ENCODE measurements around the gene KCNK5.

The KCNK5 gene

GRCh38 chr6:39214846-39215639, 14.2 kb downstream of the KCNK5 start:
- no peak for DNase-seq

DNA sequence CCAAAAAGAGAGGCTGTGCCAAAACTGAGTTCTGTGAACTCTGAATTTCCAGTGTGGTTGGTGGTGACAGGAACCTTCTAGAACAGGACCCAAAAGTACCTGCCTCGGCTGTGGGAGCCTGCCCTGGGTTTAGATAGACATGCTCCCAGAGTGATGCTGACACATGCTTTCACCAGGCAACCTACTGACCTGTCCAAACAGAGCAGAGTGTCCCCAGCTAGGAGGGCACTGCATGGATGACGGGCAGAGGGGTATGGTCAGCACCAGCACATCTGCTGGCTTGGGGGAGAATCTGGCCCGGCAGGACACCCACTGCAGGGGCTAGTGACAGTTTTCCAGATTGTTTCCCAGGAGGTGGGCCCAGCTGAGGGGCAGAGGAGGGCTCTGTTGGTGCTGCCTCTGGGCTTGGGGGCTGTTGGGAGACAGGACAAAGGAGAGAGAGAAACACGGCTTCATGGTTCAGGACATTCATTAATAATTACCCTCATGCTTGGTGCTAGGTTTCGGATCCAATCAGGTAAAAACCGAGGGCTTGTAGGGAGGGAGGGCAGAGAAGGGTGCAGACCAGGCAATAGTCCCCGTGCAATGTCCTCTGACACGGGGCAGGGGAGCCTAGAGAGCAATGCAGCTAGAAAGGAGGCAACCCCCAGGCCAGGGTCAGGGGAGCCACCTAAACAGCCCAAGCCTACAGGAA, 15.0 kb downstream of the KCNK5 start:
- no peak for DNase-seq

DNA sequence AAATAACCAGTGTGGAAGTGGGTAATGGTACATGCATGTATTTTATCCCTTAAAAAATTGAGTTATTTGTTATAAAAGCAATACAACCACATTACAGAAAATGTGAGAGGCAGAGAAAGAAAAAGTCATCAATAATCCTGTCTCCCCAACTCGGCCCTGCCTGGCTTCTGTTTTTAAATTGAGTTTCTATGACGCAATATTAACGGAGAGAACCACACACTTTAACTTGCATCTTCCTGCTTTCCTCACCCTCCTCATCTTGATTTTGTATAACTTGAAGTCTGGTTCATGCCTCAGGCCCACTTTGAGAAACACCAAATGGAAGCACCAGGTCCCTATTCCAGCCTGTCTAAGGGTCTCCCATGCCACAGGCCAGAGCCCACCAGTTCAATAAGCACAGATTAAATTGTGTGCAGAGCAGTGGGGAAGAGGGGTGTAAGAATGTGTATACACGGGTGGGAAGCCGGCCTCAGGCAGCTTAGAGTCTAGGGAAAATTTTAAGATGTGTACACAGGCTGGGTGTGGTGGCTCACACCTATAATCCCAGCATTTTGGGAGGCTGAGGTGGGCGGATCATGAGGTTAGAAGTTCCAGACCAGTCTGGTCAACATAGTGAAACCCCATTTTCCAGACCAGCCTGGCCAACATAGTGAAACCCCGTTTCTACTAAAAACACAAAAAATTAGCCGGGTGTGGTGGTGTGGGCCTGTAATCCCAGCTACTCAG, 15.9 kb downstream of the KCNK5 start:
- no peak for DNase-seq

GRCh38 chr6:39211183-39211582, 18.1 kb downstream of the KCNK5 start:
- DNase-seq = no peak

GRCh38 chr6:39210450-39210849, 18.8 kb downstream of the KCNK5 start:
- DNase-seq = no peak

GRCh38 chr6:39209911-39210310, 19.4 kb downstream of the KCNK5 start:
- no peak for DNase-seq

DNA sequence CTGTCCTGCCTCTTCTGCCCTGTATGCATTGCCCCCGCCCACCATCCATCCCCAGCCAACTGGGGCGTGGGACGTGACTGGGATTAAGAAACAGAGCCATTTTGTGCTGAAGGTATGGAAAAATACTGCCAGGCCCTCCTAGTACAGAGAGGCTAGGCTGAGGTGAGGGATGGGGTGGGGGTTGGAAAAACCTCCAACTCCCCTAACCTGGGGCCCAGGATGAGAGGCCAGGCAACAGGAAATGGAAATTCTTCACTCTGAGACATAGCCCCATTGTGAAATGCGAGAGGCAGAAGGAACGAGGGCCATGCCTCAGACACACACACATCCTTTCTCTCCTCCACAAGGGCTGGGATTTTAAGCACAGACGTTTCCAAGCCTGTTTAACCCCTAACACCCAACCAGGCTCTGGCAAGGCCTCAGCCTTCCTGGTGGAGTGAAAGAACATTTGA, 19.9 kb downstream of the KCNK5 start:
- no peak for DNase-seq

- DNase-seq = no peak
Measured at GRCh38 chr6:39208223-39208739, 21.0 kb downstream of the KCNK5 start.

DNA sequence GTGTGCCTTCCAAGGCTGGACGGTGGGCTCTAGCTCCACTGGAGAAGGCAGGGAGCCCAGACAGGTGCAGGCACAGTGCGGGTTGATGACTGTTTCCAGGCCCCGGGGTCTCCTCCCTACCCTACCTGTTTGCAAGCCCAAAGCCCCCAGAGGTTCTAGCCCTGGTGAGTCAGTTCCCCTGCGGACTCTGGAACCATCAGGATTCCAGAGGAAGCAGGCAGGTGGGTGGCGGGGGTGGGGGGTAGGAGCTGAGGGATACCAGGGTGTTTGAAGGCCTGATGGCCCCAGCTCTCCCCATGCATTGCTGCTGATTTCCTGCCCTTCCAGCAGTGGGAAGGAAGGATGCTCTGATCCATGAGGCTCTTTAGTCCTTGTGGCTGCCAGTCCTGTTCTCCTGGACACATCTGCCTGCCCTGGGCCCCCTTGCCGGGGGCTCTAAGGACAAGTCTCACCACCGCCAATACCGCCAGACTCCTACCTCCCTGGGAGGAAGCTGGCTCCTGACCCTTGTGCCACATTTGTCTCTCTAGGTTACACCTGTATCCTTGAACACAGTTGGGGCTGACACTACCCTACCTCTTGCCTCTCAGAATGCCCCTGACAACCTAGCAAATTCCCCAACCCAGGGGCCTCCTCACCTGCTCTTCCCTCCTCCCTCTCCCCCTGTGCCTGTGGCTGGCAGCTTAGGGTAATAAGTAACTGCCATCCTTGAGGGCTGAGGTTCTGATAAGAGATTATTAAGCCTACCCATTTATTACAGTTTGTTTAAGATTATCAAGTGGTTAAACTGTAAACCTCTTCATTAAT, 21.7 kb downstream of the KCNK5 start:
- DNase-seq = no peak

GRCh38 chr6:39206250-39206721, 23.0 kb downstream of the KCNK5 start:
- no peak for DNase-seq

DNA sequence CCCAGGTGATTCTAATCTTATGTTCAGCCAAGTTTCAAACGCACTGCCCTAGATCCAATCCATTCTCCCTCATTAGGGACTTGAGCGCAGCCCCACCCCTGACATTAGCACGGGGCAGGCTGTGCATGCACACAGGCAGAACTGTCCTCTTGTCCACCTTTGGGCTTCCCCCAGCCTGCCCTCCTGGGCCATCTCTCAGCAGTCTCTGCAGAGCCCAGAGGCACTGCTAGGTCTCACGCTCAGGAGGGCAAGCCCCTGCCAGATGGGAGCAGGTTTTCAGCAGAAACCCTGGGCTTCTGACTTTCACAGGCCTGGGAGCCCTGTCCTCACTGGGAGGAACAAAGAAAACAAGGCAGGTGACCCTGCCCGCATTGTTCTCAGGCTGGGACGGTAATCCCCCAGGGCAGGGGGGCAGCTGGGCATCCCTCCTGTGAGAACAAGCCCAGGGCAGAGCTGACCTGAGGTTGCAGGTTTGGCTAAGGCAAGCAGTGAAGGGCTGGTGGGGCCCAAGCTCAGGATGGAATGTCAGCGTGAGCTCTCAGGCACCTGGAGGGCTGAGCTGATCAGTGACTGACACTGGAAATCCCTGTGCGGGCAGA, 24.5 kb downstream of the KCNK5 start:
- no peak for DNase-seq

GRCh38 chr6:39204160-39204495, 25.1 kb downstream of the KCNK5 start:
- DNase-seq = no peak

DNA sequence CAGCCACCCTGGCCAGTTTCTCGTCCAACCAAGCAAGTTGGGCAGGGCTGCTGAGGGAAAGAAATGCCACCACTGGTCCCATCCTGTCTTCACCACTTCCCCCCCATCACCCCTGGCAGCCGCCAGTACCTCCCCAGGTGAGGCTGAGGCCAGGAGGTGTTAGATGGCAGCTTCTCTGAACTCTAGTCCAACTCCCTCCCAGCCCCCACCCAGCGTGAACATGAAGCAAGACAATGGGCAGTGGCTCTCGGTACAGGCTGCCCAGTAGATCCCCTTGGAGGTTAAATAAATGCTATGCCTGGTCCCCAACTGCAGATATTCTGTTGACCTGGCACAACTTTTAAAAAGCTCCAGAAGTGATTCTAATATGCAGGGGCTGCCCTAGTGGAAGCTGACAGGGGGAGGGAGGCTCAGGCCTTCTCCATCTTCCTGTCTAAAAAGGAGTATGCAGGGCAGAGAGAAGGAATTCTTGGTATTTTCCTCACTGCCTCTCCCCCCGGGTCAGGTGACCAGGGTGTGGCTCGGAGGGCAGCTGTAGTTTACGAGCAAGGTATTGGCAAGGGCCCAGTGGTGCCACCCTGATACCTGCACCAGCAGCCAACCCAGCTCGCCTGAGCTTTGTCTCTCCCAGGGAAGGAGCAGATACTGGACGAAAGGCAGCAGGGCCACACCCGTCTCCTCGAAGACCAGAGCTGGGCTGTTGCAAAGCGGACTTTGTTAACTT, 25.7 kb downstream of the KCNK5 start:
- DNase-seq = no peak

GRCh38 chr6:39202166-39202565, 27.1 kb downstream of the KCNK5 start:
- no peak for DNase-seq

DNA sequence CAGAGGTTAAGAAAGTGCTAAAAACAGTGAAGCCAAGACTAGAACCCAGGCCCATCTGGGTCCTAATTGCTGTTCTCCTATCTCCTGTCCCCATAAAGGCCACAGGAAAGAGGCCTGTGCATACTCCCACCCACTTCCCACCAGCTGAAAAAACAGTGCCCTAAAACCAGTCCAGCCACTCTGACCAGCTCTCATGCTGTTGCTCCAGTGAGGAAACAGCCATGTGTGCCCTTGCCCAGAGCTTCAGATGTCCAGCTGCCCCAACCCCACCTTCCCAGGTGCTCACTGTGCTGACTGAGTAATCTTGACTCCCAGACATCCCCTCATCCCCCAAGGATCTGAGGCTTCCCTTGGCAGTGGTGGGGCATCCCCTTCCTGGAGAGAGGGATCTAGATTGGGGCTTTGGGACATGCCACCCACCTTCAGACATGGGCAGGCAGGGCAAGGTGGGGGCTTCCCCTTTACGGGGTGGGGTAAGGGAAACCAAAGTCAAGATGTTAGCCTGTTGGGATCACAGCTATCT, 28.7 kb downstream of the KCNK5 start:
- DNase-seq = no peak

DNA sequence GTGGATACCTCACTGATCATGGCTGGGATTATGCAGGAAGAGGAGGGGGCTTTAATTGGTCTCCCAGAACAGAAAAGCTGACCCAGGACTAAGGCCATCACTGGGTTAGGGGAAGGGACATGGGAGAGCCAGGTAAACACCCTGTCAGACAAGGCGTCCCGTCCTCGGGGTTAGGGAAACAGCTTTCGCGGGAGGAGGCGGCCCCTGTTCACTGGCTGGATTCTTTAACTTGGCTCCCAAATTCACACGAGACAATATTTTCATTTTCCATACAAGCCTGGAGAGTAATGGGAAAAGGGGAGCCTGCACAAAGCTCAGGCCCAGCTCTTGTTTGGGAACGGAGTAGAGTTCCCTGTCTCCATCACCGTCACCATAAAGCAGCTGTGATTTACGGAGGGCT, 29.3 kb downstream of the KCNK5 start:
- DNase-seq = no peak

DNA sequence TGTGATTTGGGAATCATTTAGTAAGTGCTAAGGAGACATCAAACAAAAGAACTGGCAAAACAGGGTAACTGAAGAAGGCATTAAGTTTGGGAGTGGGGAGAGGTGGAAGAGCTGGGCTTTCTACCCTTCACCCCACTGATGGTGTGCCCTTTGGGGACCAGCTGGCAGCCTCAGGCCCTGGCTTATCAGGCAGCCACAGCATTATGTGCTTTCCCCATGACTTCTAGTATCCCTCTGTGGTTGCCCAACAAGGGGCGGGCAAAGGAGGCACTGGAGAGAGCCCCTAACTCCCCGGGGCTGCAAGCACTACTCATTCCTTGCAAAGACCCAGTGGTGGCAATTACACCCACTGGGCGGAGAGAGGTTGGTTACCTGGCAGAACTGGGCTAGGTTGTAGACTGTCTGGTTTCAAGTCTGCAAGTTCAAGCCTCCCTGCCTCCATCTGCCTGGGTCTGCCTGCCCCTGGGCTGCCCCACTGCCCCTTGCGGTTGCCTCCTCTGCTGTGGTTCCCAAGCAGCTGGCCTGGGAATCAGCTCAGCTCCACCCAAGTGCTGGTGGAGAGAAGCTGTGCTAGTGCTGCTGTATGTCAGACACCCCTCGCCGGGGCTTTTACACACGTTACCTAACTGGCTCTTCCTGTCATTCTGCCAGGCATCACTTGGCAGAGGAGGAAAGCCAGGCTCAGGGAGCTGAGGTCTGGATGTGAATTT, 29.9 kb downstream of the KCNK5 start:
- no peak for DNase-seq

DNA sequence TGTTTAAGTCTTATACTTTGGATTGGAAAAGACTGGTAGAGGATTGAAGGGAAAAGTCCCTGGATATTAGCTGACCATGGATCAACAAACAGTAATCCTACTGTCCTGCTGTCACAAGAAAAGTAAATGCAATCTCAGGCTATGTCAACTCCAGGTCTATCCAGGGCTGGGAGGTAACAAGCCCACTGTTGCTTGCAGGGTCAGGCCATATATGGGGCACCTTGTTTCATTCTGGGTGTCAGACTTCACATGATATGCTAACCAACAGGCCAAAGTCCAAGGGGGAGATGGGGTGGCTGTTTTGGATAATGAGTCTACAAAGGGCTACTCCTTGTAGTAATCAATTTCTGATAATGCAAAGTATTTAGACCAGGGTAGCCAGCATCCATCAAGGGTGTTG, 30.7 kb downstream of the KCNK5 start:
- DNase-seq = no peak

DNA sequence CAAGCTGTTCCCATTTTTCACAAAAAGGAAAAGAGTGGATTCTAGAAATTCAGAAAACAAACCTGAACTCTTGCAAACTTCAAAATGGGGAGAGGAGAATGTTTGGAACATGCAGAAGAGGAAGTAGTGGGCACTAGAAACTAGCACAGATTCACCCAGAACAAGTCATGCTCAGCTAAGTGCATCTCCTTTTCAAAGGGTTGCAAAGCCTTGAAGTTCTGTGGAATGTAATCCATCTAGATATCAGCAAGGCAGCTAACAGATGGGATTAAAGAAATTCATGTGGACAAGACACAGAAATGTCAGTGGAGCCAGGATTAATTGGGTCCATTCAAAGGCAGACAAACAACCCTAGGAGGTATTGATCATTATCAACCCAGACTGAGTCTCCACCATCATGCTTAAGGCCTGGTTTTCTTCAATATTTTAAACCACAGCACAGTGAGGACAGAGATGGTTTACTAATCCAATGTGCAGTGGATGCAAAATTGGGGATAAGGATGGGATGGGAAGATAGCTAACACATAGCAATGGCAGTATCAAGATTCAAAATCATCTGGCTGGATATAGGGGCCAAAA, 31.3 kb downstream of the KCNK5 start:
- DNase-seq = no peak

GRCh38 chr6:39197521-39197920, 31.8 kb downstream of the KCNK5 start:
- DNase-seq = no peak
